Ovary (tissue), 9 donors: ENCODE data around the gene PRR29. TPM values are rescaled to one million over a fixed set of nuclear protein-coding genes. Genes with fewer than 3 reads are reported as not detected.
A peak's percentile ranks its signal among the peaks of the same experiment; 100 is the strongest.

Source experiments
- DNase-seq, 5 donors: peaks; one replicate each; pipeline ENCODE4 v3.0.0-alpha.2; 2019 to 2020
- H3K27ac ChIP-seq, 2 donors: fragments of 200-600 bp; one replicate each; pipeline versions ENCODE4 v1.5.1 to v1.8.0; 2019 to 2022
- H3K27me3 ChIP-seq: fragments of 200-600 bp; one replicate; pipeline ENCODE4 v1.8.0; 2022
- H3K36me3 ChIP-seq: fragments of 200-600 bp; sonication (generic); one replicate; pipeline ENCODE4 v1.5.1; 2019
- H3K4me1 ChIP-seq: one replicate; pipeline ENCODE4 v1.8.1; 2013; ENCODE audit warnings: mild to moderate bottlenecking, moderate library complexity; ENCODE audit not compliant: insufficient read depth
- H3K4me3 ChIP-seq: fragments of 200-600 bp; sonication (generic); one replicate; pipeline ENCODE4 v1.5.1; 2017
- H3K9me3 ChIP-seq, 2 donors: fragments of 200-600 bp in 1 of 2; sonication (generic) in 1 of 2; one replicate each; pipeline versions ENCODE4 v1.5.1 to v1.8.1; 2013 to 2019; ENCODE audit warnings: mild to moderate bottlenecking in 1 of 2, moderate library complexity in 1 of 2
- CTCF ChIP-seq, 3 donors: fragments of 450-650 bp in 2 of 3; fragments of 200-600 bp in 1 of 3; IDR thresholded peaks; one replicate each; pipeline versions ENCODE4 v1.5.1 to v1.8.0; 2016 to 2022; ENCODE audit warnings: antibody characterized with exemption in 3 of 3, mild to moderate bottlenecking in 1 of 3
- EP300 ChIP-seq: sonication (generic); formaldehyde crosslinking; IDR thresholded peaks from one replicate; pipeline ENCODE4 v1.6.1; 2017; ENCODE audit warnings: antibody characterized with exemption
- POLR2A ChIP-seq: fragments of 450-650 bp; IDR thresholded peaks from one replicate; pipeline ENCODE4 v1.6.1; 2017; ENCODE audit warnings: antibody characterized with exemption, mild to moderate bottlenecking, moderate library complexity
- WGBS, 3 donors: extraction: QIAGEN DNeasy Blood & Tissue Kit in 1 of 3; methylation state at CpG; one replicate each; pipeline versions ENCODE4 v1.1.5 to v1.1.7; 2013 to 2017; 5-methylcytosine and 5-hydroxymethylcytosine counted together
- intact Hi-C, 4 donors: fragments of 100-400 bp; cut with DNase I; formaldehyde crosslinking; loops; one replicate each; pipeline versions ENCODE4 v1.11.0 to v1.15.1; 2022 to 2023
- polyA plus RNA-seq, 2 donors: library from polyadenylated mRNA; stranded (reverse); fragments of 200-250 nt in 1 of 2; fragments of 350-450 nt in 1 of 2; fragmentation: Illumina TruSeq in 1 of 2; extraction: RNeasy Lipid Tissue Mini Kit (QIAGEN cat#74804) in 1 of 2; gene quantifications; one replicate each; pipeline ENCODE4 v1.2.3, GENCODE V29; 2013 to 2014
- total RNA-seq, 7 donors: library from RNA; depleted of rRNA in 2 of 7; stranded (reverse); fragments of >200 nt in 2 of 7; fragmentation: NEBNext Ultra II Directional in 3 of 7; extraction: Animal tissue kit (Norgen Biotek cat#: 25700) in 3 of 7; gene quantifications; one replicate each; pipeline versions ENCODE4 v1.1.0 to v1.2.4, GENCODE V29; 2016 to 2023
- donor health status: DM: no; HTN: no; CAD: no; lungs with moderate emphysema.
- donor health status: DM: no; HTN: no; CAD: no.
- donor health status: Bipolar disorder and iron deficiency.
- donor health status: DM: yes; HTN: yes; CAD: no.
- donor health status: DM: no; HTN: no; CAD: no.
- donor health status: DM: yes; HTN: yes; CAD: no.

PRR29 gene
- total and polyA plus RNA-seq, 9 donors: 0.05 to 58.5 (median 1.8) TPM; not detected in 1

- no peak overlapping the region for H3K27ac ChIP-seq
- H3K4me1 ChIP-seq: peaks cover 18% of the 10 kb centered on the region
- H3K9me3 ChIP-seq: no peaks in the 10 kb centered on the region
- H3K4me3 ChIP-seq: no peak overlapping the region
- H3K36me3 ChIP-seq: no peaks in the 10 kb centered on the region
- no peaks in the 10 kb centered on the region for H3K27me3 ChIP-seq
- DNase-seq: no peak
- WGBS, 3 donors: 72 to 78% (median 77%) methylated on average over 11 of the region's 11 CpGs
- intact Hi-C loops: no loop called here
- no peak for TF ChIP-seq CTCF (IDR thresholded peaks at IDR 0.05)
- TF ChIP-seq EP300: no peak
- no peak for TF ChIP-seq POLR2A
Observed at GRCh38 chr17:63954402-63955063, 43.6 kb upstream of the PRR29 start.

GRCh38 chr17:63955232-63955631, 42.9 kb upstream of the PRR29 start:
- Histone ChIP-seq H3K36me3 (no peaks in the 10 kb centered on the region), H3K9me3 (no peaks in the 10 kb centered on the region), H3K4me1 (peaks cover 13% of the 10 kb centered on the region), H3K4me3 (no peak overlapping the region), H3K27ac (peak overlapping the region in 1 of 2 donors; percentile 10), H3K27me3 (no peaks in the 10 kb centered on the region)
- no peak for DNase-seq
- intact Hi-C loops: no loop called here
- WGBS, 3 donors: 78 to 85% (median 80%) methylated on average over 11 of the region's 11 CpGs
- no peak for TF ChIP-seq EP300
- no peak for TF ChIP-seq CTCF (IDR thresholded peaks at IDR 0.05)
- no peak for TF ChIP-seq POLR2A

- H3K36me3 ChIP-seq: no peaks in the 10 kb centered on the region
- H3K4me3 ChIP-seq: no peak overlapping the region
- H3K4me1 ChIP-seq: peaks cover 11% of the 10 kb centered on the region
- no peaks in the 10 kb centered on the region for H3K27me3 ChIP-seq
- WGBS, 3 donors: 80 to 84% (median 83%) methylated on average over 4 of the region's 4 CpGs
- intact Hi-C loops: no loop called here
- peak overlapping the region in 1 of 2 donors; percentile 10 for H3K27ac ChIP-seq
- H3K9me3 ChIP-seq: no peaks in the 10 kb centered on the region
- TF ChIP-seq CTCF (IDR thresholded peaks at IDR 0.05) (no peak), POLR2A (no peak), EP300 (no peak)
- DNase-seq: no peak
Observed at GRCh38 chr17:63955791-63956190, 42.4 kb upstream of the PRR29 start.

GRCh38 chr17:63956296-63956920, 41.7 kb upstream of the PRR29 start:
- intact Hi-C loops: no loop called here
- H3K36me3 ChIP-seq: no peaks in the 10 kb centered on the region
- no peaks in the 10 kb centered on the region for H3K9me3 ChIP-seq
- no peak overlapping the region for H3K4me3 ChIP-seq
- WGBS, 3 donors: 53 to 71% (median 54%) methylated on average over 5 of the region's 5 CpGs
- peak overlapping the region in 1 of 2 donors; percentile 10 for H3K27ac ChIP-seq
- peaks cover 15% of the 10 kb centered on the region for H3K4me1 ChIP-seq
- DNase-seq: peak in 2 of 5 donors; percentile 42 to 48
- H3K27me3 ChIP-seq: no peaks in the 10 kb centered on the region
- TF ChIP-seq EP300 (no peak), POLR2A (no peak), CTCF (IDR thresholded peaks at IDR 0.05) (no peak)
